GM18867 (cell line): ENCODE data around the gene DHX8.

Experiments used
- ATAC-seq: cut with Tn5 transposase; IDR thresholded peaks from one replicate; pipeline ENCODE4 v1.9.1; 2021; ENCODE audit warnings: mild to moderate bottlenecking, moderate library complexity; ENCODE audit not compliant: unreplicated experiment

The DHX8 gene

DNA sequence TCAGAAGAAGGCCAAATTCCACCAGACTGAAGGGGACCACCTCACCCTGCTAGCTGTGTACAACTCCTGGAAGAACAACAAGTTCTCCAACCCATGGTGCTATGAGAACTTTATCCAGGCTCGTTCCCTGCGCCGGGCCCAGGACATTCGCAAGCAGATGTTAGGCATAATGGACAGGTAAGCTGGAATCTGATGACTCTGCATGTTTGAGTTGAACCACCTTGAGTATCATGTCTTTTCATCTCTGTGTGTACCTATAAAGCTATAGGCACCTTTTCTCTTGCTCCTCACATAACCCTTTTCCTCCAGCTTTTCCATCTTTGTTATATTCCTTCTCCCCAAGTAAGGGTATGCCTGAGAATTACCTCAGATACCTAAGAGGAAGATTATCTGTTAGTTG is 37.6 kb downstream of the DHX8 start:
- ATAC-seq: no peak

DNA sequence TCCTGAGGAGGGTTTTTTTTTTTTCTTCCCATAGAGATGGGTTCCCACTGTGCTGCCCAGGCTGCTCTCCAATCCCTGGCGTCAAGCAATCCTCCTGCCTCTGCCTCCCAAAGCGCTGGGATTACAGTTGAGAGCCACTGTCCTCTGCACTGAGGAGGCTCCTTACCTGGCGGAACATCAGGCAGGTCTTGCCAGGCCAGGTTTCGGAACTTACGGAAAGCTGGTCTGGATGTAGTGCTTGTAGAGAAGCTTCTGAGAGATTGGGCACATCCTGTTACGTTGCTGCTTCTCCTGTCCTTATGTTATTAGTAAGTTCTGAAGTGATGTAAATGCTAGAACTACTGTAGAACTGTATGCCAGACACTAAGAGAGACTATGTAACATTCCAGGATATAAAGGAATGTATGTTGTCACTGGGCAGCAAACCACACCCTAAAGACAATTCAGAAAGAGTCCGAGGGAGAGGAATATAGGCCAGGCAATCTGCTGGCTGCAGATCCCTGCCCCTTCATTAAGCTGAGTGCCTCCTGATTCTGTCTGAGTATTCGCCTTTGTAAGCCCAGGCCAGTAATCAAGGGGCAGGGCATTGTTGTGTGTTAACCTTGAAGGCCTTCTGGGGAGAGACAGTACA is 41.3 kb downstream of the DHX8 start:
- ATAC-seq: no peak

DNA sequence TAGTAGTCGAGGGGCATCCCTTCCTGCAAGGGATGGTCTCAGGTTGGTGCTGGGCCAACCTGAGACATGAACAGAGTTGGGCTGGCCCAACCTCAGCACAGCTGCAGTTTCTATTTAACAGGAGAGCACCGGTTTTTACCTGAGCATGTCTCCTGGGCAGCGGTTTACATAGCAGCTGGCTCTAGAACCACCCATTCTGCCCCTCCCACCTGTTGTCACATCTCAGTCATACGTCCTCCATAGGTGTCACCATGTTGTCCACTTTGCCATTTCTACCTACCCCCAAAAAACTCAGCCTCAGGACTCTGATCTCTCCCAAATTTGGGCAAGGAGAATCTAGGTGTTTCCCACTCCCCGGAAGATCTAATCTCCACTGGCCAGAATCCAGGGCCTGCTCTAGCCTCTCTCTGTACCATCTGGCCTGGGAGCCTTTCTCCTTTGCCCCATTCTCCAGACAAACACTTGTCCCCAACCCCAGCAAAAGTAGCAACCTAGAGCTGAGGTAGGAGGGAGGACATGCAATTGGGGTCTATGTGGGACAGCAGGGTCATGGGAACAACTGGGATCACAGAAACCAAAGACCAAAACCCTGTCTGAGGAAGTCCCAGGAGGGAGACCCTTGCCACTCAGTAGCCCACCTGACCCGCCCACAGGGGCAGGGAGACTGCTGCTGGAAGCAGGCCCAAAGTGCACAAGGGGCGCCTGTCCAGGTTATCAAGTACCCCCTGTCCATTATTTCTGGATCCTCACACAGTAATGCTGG is 43.3 kb downstream of the DHX8 start:
- ATAC-seq: no peak

DNA sequence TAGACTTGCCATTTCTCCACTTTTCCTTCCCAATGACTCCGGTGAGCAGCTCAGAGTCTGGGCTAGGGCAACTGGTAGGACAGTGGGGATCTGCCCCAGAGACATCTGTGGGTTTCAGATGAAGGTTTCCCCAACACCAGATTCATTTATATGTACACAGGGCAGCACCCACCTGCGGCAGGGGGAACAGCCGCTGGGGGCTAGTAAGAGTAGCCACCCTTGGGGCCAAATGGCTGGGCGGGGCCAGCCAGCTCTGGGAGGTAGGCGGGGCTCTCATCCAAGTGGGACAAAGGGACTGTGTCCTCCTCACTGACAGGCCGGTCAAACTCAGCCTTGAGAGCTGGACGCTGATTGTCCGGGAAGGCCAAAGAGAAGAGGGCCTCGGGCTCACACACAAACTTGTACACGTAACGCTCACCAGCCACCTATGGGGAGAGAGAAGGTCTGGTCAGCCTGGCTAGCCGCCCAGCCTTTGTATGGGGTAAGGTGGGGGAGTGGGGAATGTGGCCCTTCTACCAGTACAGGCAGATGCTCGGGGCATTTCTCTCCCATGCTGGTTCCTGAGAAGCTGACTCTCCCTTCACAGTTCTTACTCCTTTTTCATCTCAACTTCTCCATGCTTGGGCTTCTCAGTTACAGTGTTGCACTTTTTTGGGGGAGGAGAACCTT is 44.7 kb downstream of the DHX8 start:
- no peak for ATAC-seq

DNA sequence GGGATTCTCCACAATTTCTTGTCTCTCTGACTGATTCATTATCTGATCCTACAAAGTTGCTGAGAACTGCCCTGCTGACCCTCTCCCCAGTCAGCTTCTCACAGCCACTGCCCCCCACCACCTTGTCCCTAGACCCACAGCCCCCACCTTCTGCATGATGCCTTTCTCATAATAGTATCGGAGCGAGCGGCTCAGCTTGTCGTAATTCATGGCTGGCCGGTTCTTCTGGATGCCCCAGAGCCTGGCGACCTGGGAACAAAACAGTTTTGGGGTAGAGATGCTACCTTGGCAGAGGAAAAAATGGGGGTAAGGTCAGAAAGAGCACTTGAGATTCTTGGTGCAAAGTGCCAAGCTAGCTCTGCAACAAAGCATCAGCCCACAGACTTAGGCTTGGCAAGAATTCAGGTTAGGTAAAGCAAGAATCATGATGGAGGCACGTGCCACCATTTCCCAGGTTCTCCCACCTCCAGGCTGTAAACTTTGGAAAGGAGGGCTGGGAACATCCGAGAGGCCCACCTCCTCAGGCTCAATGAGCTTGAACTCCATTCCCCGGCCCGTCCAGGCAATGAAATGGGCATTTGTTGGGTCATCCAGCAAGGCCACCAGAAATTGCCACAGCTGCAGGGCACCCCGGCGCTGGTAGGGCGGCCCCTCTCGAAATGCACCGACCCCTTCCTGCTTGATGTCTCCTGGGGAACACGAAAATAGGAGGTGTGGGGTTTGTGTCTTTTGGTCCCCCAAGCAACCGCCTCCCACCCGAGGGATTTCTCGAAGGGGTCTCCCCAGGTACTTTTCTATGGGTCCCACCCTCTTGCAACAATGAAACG is 45.4 kb downstream of the DHX8 start:
- ATAC-seq: no peak

DNA sequence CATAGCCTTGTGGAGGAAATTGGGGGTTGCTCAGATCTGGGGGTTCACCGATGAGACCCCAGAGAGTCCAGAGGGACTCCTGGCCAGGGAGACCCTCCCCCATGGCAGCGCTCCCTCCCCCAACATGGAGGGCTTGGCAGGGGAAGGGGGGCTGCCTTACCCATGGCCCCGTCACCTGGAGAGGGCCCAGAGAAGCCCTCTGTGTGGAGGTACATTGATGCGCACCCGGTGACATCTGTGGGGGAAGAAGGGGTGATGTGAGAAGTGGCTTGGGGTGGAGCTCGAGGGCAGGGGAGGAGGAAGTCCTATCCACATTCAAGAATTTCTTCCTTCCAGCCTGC is 46.1 kb downstream of the DHX8 start:
- no peak for ATAC-seq

DNA sequence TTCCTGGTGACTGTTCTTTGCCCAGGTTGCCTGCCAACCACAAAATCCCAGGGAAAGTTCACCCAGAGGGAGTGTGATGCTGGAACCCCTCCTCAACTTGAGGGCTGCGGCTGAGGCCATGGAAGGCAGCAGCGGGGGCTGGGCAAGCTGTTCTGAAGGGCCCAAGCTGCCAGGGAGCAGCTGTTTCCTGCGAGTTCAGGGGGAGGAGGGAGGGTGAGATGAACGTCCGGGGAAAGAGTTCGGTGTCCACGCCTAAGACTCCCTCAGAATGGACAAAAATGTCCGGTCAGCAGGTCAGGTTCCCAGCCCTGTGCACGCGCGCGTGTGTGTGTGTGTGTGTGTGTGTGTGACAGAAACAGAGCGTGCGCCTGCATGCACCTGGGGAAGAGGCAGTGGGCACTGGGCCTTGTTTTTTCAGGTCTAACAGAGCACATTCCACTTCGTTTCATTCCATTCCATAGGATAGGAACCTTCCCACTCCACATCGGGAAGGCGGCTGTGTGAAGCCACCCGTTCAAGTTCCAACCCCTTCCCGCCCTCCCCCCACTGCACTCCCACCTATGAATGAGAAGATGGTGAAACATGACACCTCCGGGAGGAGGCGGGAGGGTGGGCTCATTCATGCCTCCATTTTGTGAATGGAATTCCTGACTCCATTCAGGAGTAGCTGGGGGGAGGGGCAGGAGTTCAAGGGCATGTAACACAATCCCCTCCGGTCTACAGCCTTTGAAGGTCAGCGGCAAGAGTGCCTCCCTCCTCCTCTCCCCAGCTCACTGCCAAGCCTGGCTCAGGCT is 46.7 kb downstream of the DHX8 start:
- ATAC-seq: no peak

DNA sequence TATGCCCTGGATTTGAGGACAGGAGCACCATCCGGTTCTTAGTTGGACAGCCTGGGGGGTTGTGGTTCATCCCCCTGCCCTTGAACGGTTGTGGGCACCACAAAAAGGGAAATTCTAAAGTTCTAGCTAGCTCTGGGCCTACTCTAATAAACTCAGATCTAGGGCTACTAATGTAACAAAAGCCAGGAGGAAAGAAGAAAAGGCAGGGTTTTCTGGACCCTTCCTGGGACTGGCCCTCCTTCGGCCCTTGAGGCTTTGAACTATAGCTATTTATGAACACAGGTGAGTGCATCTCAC is 47.3 kb downstream of the DHX8 start:
- ATAC-seq: no peak

DNA sequence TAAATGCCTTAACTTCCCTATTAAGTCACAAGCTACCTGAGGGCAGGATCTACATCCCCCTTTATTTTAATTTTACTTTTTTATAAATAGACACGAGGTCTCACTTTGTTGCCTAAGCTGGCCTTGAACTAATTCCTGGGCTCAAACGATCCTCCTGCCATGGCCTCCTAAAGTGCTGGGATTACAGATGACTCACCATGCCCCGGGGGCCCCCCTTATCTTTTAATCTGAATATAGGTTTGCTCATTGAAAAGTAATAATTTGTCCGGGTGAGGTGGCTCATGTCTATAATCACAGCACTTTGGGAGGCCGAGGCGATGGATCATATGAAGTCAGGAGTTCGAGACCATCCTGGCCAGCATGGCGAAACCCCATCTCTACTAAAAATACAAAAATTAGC is 48.2 kb downstream of the DHX8 start:
- ATAC-seq: no peak

DNA sequence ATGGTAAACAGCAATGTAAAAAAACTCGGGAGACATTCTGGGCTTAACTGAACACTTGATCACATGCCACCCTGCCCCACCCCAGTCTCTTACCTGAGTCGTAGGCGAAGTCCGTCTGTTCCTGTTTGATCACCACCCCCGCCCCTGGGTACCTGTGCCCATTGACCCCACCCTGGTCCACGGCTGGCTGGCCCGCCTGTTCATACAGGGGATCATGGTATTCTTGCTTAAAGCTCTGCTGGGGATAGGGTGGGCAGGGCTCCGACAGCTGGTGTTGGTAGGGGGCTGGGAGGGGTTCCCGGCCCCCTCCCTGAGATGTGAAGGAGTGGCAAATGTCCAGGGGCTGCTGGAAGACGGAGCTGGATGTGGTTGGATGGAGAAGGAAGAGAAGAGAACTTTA is 48.8 kb downstream of the DHX8 start:
- ATAC-seq: no peak

DNA sequence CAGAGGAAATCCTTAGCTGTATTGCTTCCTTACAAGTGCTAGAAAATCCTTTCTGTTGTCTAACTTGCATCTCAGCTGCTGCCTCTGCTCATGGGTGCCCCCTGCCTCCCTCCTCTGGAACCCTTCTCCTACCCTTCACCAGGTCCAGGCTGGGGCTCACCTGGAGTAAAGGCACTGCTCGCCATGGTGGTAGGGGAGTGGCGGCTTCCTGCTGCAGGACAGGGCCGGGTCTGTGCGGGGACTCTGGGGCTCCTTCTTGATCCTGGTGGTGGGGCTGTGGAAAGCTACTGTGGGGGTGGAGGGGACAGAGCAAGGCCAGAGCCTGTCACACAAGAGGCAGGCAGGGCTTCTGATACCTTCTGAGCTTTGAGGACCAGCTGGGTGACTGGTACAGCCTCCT is 49.9 kb downstream of the DHX8 start:
- no peak for ATAC-seq

DNA sequence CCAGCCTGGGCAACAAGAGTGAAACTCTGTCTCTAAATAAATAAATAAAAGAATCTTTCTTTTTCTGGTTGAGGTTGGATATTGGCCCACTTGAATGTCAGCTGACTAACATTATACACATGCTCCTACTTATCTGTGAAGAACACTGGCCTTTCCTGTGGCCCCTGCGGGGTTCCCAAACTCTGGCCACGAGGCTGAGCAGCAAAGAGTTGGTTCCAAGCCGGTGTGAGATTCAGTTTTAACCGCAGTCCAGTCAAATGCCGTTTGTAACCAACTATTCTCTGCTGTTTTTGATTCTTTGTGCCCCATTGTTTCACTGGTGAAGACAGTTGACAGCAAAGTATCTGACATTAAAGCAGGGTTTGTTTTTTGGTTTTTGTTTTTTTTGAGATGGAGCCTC is 51.1 kb downstream of the DHX8 start:
- ATAC-seq: no peak

DNA sequence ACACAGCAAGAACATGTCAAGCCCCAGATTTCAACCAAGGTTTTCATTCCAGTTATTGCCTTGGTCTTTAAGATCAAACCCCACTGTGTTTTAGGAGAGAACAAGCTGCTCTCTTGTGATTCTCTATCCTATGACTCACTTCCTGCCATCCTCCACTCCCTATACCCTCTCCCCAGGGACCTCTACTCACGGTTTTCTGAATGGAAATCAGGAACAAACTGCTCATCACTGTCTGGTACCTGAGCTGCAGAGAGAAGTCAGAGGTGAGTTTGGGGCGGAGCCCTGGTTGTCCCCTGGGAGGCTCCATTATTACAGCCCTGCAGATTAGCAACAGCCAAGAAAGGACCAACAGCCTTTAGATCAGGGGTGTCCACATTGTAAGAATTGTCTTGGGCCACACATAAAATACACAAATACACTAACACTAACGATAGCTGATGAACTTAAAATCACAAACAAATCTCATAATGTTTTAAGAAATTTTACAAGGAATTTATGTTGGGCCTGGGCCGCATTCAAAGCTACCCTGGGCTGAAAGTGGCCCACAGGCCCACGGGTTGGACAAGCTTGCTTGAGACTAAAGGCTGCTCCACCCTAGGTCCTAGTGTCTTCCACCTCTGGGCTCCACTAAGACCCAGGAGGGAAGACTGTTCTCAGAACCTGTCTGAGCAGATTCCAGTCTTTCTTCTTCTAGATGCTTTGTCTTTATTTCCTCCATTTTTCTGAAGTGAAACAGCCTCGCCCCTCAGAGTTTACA is 52.6 kb downstream of the DHX8 start:
- ATAC-seq: no peak

DNA sequence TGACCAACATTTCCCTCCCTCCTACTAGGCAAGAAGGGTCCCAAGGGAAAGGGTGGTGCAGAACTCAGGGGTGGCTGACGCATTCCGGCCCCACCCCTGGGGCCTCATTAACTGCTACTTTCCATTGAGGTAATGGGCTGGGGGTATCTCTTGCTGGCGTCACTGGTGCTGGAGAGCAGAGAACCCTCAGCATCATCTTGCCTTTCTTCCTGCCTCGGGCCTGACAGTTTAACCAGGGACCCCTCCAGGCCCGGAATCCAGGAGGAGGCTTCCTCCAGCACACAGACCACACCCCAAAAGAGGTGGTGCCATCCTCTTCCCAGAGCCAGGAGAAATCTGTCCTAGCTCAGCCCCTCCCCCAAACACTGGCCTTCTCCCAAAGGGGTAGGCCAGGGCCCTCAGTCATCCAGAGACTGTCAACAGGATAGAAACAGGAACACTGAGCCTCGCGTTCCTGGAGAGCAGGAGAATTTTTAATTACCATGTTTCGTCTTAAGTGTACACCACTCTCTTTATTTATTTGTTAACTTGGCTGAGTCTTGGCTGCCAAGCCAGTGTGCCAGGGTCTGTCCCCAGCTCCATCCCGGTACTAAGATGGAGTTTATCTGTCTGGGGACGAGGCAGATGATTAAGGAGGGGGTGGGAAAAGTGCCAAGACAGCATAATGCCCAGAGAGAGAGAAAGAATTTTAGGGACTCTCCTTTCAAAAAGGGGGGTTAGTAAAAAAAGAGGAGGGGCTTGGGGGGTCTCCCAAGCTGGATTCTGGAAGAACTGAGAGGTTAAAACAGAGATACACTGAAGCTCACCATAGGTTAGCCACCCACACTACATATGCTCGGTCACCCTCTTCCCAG is 57.3 kb downstream of the DHX8 start:
- no peak for ATAC-seq

DNA sequence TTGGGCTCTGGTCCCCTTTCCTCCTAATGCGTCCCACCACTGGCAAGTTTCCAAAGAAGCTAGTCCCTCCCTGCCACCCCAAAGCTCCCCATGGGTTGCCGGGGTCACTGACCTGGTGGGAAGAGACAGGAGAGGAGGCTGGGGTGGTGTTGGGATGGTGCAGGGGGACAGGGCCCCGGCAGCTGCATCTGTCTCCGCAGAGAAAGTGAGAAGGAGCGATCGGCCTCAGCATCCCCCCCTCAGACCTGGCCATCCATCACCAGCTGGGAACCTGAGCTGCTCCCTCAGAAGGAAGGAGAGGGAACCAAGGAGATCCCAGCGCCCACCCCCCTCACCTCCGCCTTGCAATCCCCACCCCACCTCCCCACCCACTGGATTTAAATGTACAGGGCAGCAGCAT is 59.1 kb downstream of the DHX8 start:
- ATAC-seq: no peak

DNA sequence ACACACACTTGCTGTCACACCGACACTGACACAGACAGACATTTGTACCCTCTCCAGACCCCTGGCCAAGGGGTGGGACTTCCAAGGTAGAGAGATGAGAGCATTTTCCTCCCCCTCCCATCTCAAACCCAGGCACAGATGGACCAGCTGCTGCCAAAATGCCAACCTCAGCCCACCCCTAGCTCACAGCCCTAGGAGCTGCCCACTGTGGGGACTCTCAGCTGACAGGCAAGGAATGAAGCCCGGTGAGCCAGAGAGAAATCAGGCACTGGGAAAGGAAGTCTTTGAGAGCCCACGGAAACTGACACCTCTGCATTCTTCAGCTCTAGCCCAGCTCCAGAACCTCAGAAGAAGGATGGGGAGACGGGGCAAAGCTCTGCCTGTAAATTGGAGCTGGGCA is 59.5 kb downstream of the DHX8 start:
- no peak for ATAC-seq

DNA sequence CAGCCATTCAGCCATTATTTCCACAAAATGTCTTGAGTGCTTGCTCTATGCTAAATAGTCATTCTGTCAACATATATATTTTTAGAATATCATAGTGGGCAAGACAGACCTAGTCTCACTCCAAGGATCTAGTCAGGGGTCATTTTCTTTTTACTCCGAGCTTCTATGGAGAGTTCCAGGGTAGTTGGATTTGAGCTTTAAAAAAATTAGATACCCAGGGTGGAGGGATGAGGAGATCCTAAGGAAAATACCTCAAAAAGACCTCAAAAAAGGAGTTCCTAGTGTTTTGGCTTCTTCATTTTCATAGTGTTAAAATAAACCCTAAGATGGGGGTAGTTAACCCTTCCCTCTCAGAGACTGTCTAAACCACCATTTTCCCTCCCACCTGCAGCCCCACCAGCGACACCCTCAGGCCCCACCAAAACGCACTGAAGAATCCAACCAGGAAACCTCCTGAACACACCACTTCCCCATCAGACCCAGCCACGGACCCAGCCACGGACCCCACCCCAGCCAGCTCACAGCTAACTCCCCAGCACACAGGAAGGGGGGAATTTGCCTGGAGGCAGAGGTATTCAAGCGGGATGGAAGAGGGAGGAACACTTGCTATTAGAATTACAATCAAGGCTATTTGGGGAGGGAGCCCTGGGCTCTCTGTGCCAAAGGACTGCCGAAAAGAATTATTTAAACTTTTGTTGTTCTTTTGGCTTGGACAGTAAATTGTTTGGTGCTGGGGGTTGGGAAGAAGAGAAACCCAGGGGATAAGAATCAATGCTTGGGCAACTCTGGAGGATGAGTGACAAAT is 60.2 kb downstream of the DHX8 start:
- no peak for ATAC-seq

DNA sequence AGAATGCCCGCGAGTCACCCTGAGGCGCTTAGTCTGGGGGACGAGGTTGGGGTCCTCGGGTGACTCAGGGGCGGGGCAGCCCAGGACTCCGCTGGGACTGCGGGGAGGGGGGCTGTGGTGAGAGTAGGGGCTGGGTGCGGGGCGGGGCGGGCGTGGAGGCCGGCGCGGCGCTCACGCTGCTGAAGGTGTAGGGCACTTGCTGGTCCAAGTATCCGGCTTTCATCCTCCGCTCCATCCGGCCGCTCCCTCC is 61.5 kb downstream of the DHX8 start:
- peak; percentile 12 for ATAC-seq
